HepG2 (cell line): Measurements from ENCODE around the gene RAB3B. TPM values are rescaled to one million over a fixed set of nuclear protein-coding genes. Genes with fewer than 3 reads are reported as not detected.

ENCODE experiments used
- ATF7 ChIP-seq, 2 experiments: fragments of 450-650 bp in 1 of 2; sonication (generic) in 1 of 2; formaldehyde crosslinking in 1 of 2; IDR thresholded peaks; 2 replicates each; pipeline versions ENCODE4 v1.4.0 to v1.6.1; 2016 to 2020; ENCODE audit warnings: antibody characterized with exemption in 1 of 2, mild to moderate bottlenecking in 1 of 2, missing genetic modification reagents in 1 of 2
- CHD2 ChIP-seq: IDR thresholded peaks from 2 replicates; pipeline ENCODE4 v1.6.1; 2011; ENCODE audit warnings: low read depth, low read length, improper control_type of control experiment
- DBP ChIP-seq: sonication (generic); formaldehyde crosslinking; IDR thresholded peaks from 2 replicates; pipeline ENCODE4 v1.4.0; 2020; ENCODE audit warnings: missing genetic modification reagents; ENCODE audit errors: not compliant biosample characterization
- DPF2 ChIP-seq: sonication (generic); formaldehyde crosslinking; IDR thresholded peaks from 2 replicates; pipeline ENCODE4 v1.4.0; 2020; ENCODE audit warnings: mild to moderate bottlenecking, low read depth, missing genetic modification reagents, borderline replicate concordance
- E2F5 ChIP-seq: sonication (generic); formaldehyde crosslinking; conservative IDR thresholded peaks from 2 replicates; pipeline ENCODE4 v1.4.0; 2020; ENCODE audit warnings: missing genetic modification reagents
- ELF1 ChIP-seq: sonication (generic); formaldehyde crosslinking; IDR thresholded peaks from 2 replicates; pipeline ENCODE4 v1.4.0; 2020; ENCODE audit warnings: missing genetic modification reagents
- ESRRA ChIP-seq: sonication (generic); formaldehyde crosslinking; IDR thresholded peaks from 2 replicates; pipeline ENCODE4 v1.5.1; 2020; ENCODE audit warnings: mild to moderate bottlenecking, low read depth, missing genetic modification reagents
- FOXA1 ChIP-seq, 2 experiments: fragments of 450-650 bp in 1 of 2; sonication (generic) in 1 of 2; formaldehyde crosslinking in 1 of 2; IDR thresholded peaks; 2 replicates each; pipeline versions ENCODE4 v1.4.0 to v1.6.1; 2016 to 2020; ENCODE audit warnings: missing genetic modification reagents in 1 of 2
- ISL2 ChIP-seq: sonication (generic); formaldehyde crosslinking; IDR thresholded peaks from 2 replicates; pipeline ENCODE4 v1.5.0; 2020; ENCODE audit warnings: missing genetic modification reagents
- KMT2A ChIP-seq: sonication (generic); formaldehyde crosslinking; IDR thresholded peaks from 2 replicates; pipeline ENCODE4 v1.4.0; 2020; ENCODE audit warnings: missing genetic modification reagents
- MIER3 ChIP-seq: IDR thresholded peaks from 2 replicates; pipeline ENCODE4 v1.6.1; 2016; ENCODE audit warnings: missing compliant biosample characterization, borderline replicate concordance
- NCOA2 ChIP-seq: sonication (generic); formaldehyde crosslinking; IDR thresholded peaks from 2 replicates; pipeline ENCODE4 v1.8.0; 2022; ENCODE audit warnings: inconsistent platforms
- RFXANK ChIP-seq: IDR thresholded peaks from 2 replicates; pipeline ENCODE4 v1.6.1; 2016
- SALL2 ChIP-seq: sonication (generic); formaldehyde crosslinking; IDR thresholded peaks from 2 replicates; pipeline ENCODE4 v1.8.1; 2023; ENCODE audit warnings: mild to moderate bottlenecking, missing genetic modification reagents, inconsistent platforms
- SMC3 ChIP-seq: IDR thresholded peaks from 2 replicates; pipeline ENCODE4 v1.6.1; 2011; ENCODE audit warnings: low read length, improper control_type of control experiment
- SOX5 ChIP-seq: IDR thresholded peaks from 2 replicates; pipeline ENCODE4 v1.6.1; 2016; ENCODE audit warnings: borderline replicate concordance
- SRSF1 ChIP-seq: fragments of 200-400 bp; formaldehyde crosslinking; optimal IDR thresholded peaks from 2 replicates; pipeline ENCODE3; 2017; ENCODE audit warnings: mild to moderate bottlenecking, low read depth, low read length, moderate library complexity
- SRY ChIP-seq: sonication (generic); formaldehyde crosslinking; IDR thresholded peaks from 2 replicates; pipeline ENCODE4 v1.8.0; 2022; ENCODE audit warnings: mild to moderate bottlenecking, missing genetic modification reagents
- TARDBP ChIP-seq: sonication (generic); formaldehyde crosslinking; IDR thresholded peaks from 2 replicates; pipeline ENCODE4 v1.8.0; 2022; ENCODE audit warnings: mild to moderate bottlenecking, missing genetic modification reagents
- THAP9 ChIP-seq: sonication (generic); formaldehyde crosslinking; IDR thresholded peaks from 2 replicates; pipeline ENCODE4; 2020; ENCODE audit warnings: missing genetic modification reagents, mild to moderate bottlenecking, borderline replicate concordance
- ZNF251 ChIP-seq: sonication (generic); formaldehyde crosslinking; IDR thresholded peaks from 2 replicates; pipeline ENCODE4 v1.9.0; 2021; ENCODE audit warnings: mild to moderate bottlenecking, missing genetic modification reagents
- ZNF550 ChIP-seq: sonication (generic); formaldehyde crosslinking; IDR thresholded peaks from 2 replicates; pipeline ENCODE4 v1.4.0; 2020; ENCODE audit warnings: mild to moderate bottlenecking, missing genetic modification reagents, borderline replicate concordance
- ZNF709 ChIP-seq: sonication (generic); formaldehyde crosslinking; IDR thresholded peaks from 2 replicates; pipeline ENCODE4 v1.5.0; 2020; ENCODE audit warnings: mild to moderate bottlenecking, missing genetic modification reagents
- ZSCAN5A ChIP-seq: sonication (generic); formaldehyde crosslinking; IDR thresholded peaks from 2 replicates; pipeline ENCODE4 v1.8.0; 2022; ENCODE audit warnings: mild to moderate bottlenecking, missing genetic modification reagents, borderline replicate concordance
- polyA plus RNA-seq, 8 experiments: library from polyadenylated mRNA; depleted of rRNA in 3 of 8; stranded (reverse) in 7 of 8; unstranded in 1 of 8; fragments of >200 nt; fragmentation: Illumina TruSeq in 4 of 8; extraction: Trizol in 4 of 8; gene quantifications; 2 replicates each; pipeline versions ENCODE4 v1.2.1 to v1.2.3, GENCODE V29; 2011 to 2016; ENCODE audit warnings: low read depth in 4 of 8, missing spikeins in 1 of 8, mixed read lengths in 1 of 8; ENCODE audit not compliant: insufficient read depth in 1 of 8
- total RNA-seq, 5 experiments: library from RNA; depleted of rRNA; stranded (reverse); fragments of >200 nt; fragmentation: Illumina TruSeq; extraction: Trizol; gene quantifications; 2 replicates each; pipeline ENCODE4 v1.2.3, GENCODE V29; 2016; ENCODE audit warnings: low read depth in 1 of 5

Gene RAB3B
- total and polyA plus RNA-seq, 2 of the 13 experiments (the other 11 are each of a cell fraction or from before 2014, with no cell fraction given), result 1.0 to 1.2 TPM

- no peak for TF ChIP-seq DPF2
- TF ChIP-seq DBP (CRISPR knock-in tag), result no peak
- peak; percentile 98 for TF ChIP-seq SMC3
- no peak for TF ChIP-seq FOXA1 (IDR thresholded peaks at IDR 0.05)
- TF ChIP-seq FOXA1 (CRISPR knock-in tag; IDR thresholded peaks at IDR 0.05), result 0 out of 2 replicates have a peak, but pooled peaks have one; percentile 25
- no peak for TF ChIP-seq ZNF251 (CRISPR knock-in tag)
- no peak for TF ChIP-seq CHD2
- no peak for TF ChIP-seq ESRRA (CRISPR knock-in tag)
- no peak for TF ChIP-seq E2F5 (CRISPR knock-in tag)
- no peak for TF ChIP-seq SOX5 (CRISPR knock-in tag)
- TF ChIP-seq ELF1, result no peak
- no peak for TF ChIP-seq SRSF1
- no peak for TF ChIP-seq SALL2 (CRISPR knock-in tag)
- no peak for TF ChIP-seq KMT2A (CRISPR knock-in tag)
- no peak for TF ChIP-seq NCOA2 (CRISPR knock-in tag)
- no peak for TF ChIP-seq ZNF550
- TF ChIP-seq TARDBP (CRISPR knock-in tag), result no peak
- 0 out of 2 replicates have a peak, but pooled peaks have one; percentile 45 for TF ChIP-seq MIER3
- TF ChIP-seq ATF7 (IDR thresholded peaks at IDR 0.05), result no peak
- TF ChIP-seq ATF7 (CRISPR knock-in tag; IDR thresholded peaks at IDR 0.05), result no peak
- no peak for TF ChIP-seq ZSCAN5A (CRISPR knock-in tag)
- TF ChIP-seq ZNF709 (CRISPR knock-in tag), result no peak
- no peak for TF ChIP-seq SRY (CRISPR knock-in tag)
- TF ChIP-seq RFXANK (CRISPR knock-in tag), result 0 out of 2 replicates have a peak, but pooled peaks have one; percentile 55
- 0 out of 2 replicates have a peak, but pooled peaks have one; percentile 30 for TF ChIP-seq ISL2 (CRISPR knock-in tag)
- TF ChIP-seq THAP9 (CRISPR knock-in tag), result no peak
Observed at GRCh38 chr1:52002038-52002917, 11.8 kb upstream of the RAB3B start (continued).
